Keratinocyte (primary cell): ENCODE data around the gene ARHGAP10.

ENCODE experiments used
- CTCF ChIP-seq, 3 experiments: IDR thresholded peaks in 1 of 3; conservative IDR thresholded peaks in 1 of 3; optimal IDR thresholded peaks in 1 of 3; 2 replicates in 2 of 3; 3 replicates in 1 of 3; pipeline versions ENCODE3 to v1.5.1; 2011; ENCODE audit warnings: low read length in 3 of 3, mild to moderate bottlenecking in 3 of 3, moderate library complexity in 2 of 3, control low read depth in 1 of 3, inconsistent platforms in 1 of 3; ENCODE audit not compliant: insufficient read depth in 2 of 3; ENCODE audit errors: extremely low read depth in 1 of 3
- EZH2 ChIP-seq: IDR thresholded peaks from one replicate; pipeline ENCODE4 v1.6.1; 2012; ENCODE audit warnings: inconsistent platforms, mild to moderate bottlenecking, low read length, moderate library complexity

DNA sequence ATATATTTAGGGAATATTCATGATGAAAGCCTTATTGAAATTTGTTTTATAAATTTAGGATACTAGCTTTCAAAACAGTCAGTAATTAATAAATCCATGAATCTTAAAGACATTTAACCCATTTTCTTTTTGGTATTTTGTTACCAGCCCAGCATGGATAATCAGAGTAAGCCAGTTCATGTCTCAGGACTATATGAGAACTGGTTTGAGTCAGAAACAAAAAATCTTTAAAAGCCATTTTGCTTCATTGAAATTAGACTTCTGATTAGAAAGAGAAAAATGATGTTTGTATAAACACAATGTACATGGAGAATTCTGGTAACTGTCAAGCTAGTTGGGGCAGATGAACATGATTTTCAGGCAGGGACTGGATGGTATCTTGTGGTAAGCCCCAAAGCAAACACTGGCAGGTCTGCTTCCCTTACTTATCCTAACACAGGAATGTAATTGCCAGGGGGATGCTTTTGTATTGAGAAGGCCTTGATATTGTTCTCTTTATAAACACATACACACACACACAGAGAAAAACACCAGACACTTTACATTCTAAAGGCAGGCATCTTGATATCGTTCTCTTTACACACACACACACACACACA lies 9.4 kb downstream of the ARHGAP10 start:
- TF ChIP-seq CTCF (optimal IDR thresholded peaks at IDR 0.05 in 1 of 3, IDR thresholded peaks at IDR 0.05 in 1 of 3, conservative IDR thresholded peaks at IDR 0.05 in 1 of 3; ENCODE audit: extremely low read depth in 1 of 3, insufficient read depth in 2 of 3, low read length in 3 of 3) (no peak), EZH2 (no peak)
